HS-5 (cell line): ENCODE data around the gene ZNF300.
A peak's percentile ranks its signal among the peaks of the same experiment; 100 is the strongest.
"Not testable (repeated sequence)": the region's sequence is repeated elsewhere in the genome, so short reads cannot be mapped to it uniquely, and the experiment has no call there.

ENCODE experiments used
- DNase-seq: peaks from one replicate; pipeline ENCODE4 v3.0.0-alpha.2; 2012; ENCODE audit warnings: low read depth

ZNF300 gene

GRCh38 chr5:150904479-150905311 is at the start of gene ZNF300:
TSS of gene ZNF300 (minus strand) at chr5:150904980. CDS start at chr5:150903155, 1,825 bp downstream.
- DNase-seq: peak; percentile 82

- no peak for DNase-seq
Observed at GRCh38 chr5:150948539-150948938, 43.8 kb upstream of the ZNF300 start.

GRCh38 chr5:150946351-150946905 is 41.6 kb upstream of the ZNF300 start:
- DNase-seq: no peak

- DNase-seq: no peak
Observed at GRCh38 chr5:150945947-150946346, 41.2 kb upstream of the ZNF300 start.

GRCh38 chr5:150945486-150945885 is 40.7 kb upstream of the ZNF300 start:
- DNase-seq: peak; percentile 6

GRCh38 chr5:150931368-150931965 is 26.7 kb upstream of the ZNF300 start:
- no peak for DNase-seq

- DNase-seq: peak; percentile 56
Observed at GRCh38 chr5:150918613-150919012, 13.8 kb upstream of the ZNF300 start.

GRCh38 chr5:150912312-150912814 is 7.6 kb upstream of the ZNF300 start:
- DNase-seq: no peak

- no peak for DNase-seq
Observed at GRCh38 chr5:150905312-150905683, 518 bp upstream of the ZNF300 start.

- DNase-seq: no peak
Observed at GRCh38 chr5:150901446-150901845, 3.3 kb downstream of the ZNF300 start.

- no peak for DNase-seq
Observed at GRCh38 chr5:150895431-150896428, 9.1 kb downstream of the ZNF300 start.

- DNase-seq: no peak
Observed at GRCh38 chr5:150879358-150879757, 25.4 kb downstream of the ZNF300 start.

- DNase-seq: no peak
Observed at GRCh38 chr5:150862070-150862469, 42.7 kb downstream of the ZNF300 start.

- no peak for DNase-seq
Observed at GRCh38 chr5:150860246-150860821, 44.4 kb downstream of the ZNF300 start.

GRCh38 chr5:150856700-150857099 is 48.1 kb downstream of the ZNF300 start:
- not testable (repeated sequence) for DNase-seq

GRCh38 chr5:150853561-150853960 is 51.2 kb downstream of the ZNF300 start:
- DNase-seq: no peak

GRCh38 chr5:150851039-150851438 is 53.7 kb downstream of the ZNF300 start:
- DNase-seq: no peak

GRCh38 chr5:150848271-150848670 is 56.5 kb downstream of the ZNF300 start:
- no peak for DNase-seq

- DNase-seq: no peak
Observed at GRCh38 chr5:150847334-150847695, 57.5 kb downstream of the ZNF300 start.

- DNase-seq: peak; percentile 56
Observed at GRCh38 chr5:150846654-150847333, 58.0 kb downstream of the ZNF300 start.

- not testable (repeated sequence) for DNase-seq
Observed at GRCh38 chr5:150846308-150846653, 58.5 kb downstream of the ZNF300 start, which contains the start of gene IRGM. TSS of gene IRGM (plus strand) at chr5:150846521. CDS start at chr5:150848124, 1,603 bp downstream.
